Activated T-cell treated with anti-CD3 and anti-CD28 coated beads, Interleukin-2, amount 50 U/mL, for 24 hours (primary cell): ENCODE measurements around the gene CEP70.

Experiments
- DNase-seq: peaks from one replicate; pipeline ENCODE4 v3.0.0-alpha.2; 2020
- H3K27ac Mint-ChIP-seq: 2 replicates; pipeline ENCODE4 v1.8.0; 2020; ENCODE audit warnings: mild to moderate bottlenecking, mixed read lengths
- H3K27me3 Mint-ChIP-seq: 2 replicates; pipeline ENCODE4 v1.8.0; 2020; ENCODE audit warnings: mixed read lengths
- H3K36me3 Mint-ChIP-seq: 2 replicates; pipeline ENCODE4 v1.8.0; 2020; ENCODE audit warnings: low read depth, mixed read lengths
- H3K4me1 Mint-ChIP-seq: 2 replicates; pipeline ENCODE4 v1.8.0; 2020; ENCODE audit warnings: low read depth, mixed read lengths
- H3K4me3 Mint-ChIP-seq: 2 replicates; pipeline ENCODE4 v1.8.0; 2020; ENCODE audit warnings: mild to moderate bottlenecking, moderate library complexity, mixed read lengths
- H3K9me3 Mint-ChIP-seq: 2 replicates; pipeline ENCODE4 v1.8.0; 2020; ENCODE audit warnings: mixed read lengths

The CEP70 gene

DNA sequence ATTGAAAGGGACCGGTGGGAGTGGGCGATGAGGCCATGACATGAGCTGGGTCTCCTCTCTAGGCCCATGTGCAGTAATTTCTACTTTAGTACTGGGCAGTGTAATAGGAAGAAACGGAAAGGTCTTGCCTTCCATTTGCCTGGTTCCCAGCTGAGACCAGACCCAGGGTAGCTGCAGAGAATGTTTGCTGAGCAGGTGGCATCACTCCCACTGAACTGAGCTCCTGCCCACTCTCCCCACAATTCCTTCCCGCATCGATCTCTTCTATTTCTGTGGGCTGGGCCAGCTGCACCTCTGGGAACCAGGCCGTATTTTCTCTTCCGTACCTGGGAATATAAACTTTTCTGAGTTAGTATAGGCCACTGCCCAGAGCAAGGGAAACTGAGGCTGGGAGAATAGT lies 143.9 kb downstream of the CEP70 start:
- no peak for DNase-seq
- no peaks in the 10 kb centered on the region for H3K9me3 Mint-ChIP-seq
- H3K4me1 Mint-ChIP-seq: no peaks in the 10 kb centered on the region
- no peak overlapping the region for H3K4me3 Mint-ChIP-seq
- H3K27me3 Mint-ChIP-seq: peaks cover 3% of the 10 kb centered on the region
- no peak overlapping the region for H3K27ac Mint-ChIP-seq
- no peaks in the 10 kb centered on the region for H3K36me3 Mint-ChIP-seq

DNA sequence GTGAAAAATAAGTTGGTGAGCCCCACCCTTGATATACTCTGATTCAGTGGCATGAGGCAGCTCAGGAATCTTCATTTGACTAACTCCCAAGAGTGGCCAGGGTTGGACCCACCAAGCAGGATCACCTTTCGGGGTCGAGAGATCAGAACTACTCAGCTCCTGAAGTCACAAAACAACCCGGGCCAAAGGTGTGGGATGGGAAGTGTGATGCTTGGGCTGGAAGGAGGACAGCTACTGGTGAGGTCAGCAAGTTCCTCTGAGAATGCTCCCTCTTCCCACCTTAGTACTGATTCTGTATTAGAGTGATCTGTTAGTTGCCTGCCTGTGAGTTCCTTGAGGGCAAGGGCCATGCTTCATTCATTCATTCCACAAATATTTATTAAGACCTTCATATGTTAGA lies 144.6 kb downstream of the CEP70 start:
- H3K27ac Mint-ChIP-seq: no peak overlapping the region
- no peaks in the 10 kb centered on the region for H3K36me3 Mint-ChIP-seq
- DNase-seq: no peak
- H3K4me3 Mint-ChIP-seq: no peak overlapping the region
- no peaks in the 10 kb centered on the region for H3K4me1 Mint-ChIP-seq
- H3K27me3 Mint-ChIP-seq: no peaks in the 10 kb centered on the region
- H3K9me3 Mint-ChIP-seq: no peaks in the 10 kb centered on the region

DNA sequence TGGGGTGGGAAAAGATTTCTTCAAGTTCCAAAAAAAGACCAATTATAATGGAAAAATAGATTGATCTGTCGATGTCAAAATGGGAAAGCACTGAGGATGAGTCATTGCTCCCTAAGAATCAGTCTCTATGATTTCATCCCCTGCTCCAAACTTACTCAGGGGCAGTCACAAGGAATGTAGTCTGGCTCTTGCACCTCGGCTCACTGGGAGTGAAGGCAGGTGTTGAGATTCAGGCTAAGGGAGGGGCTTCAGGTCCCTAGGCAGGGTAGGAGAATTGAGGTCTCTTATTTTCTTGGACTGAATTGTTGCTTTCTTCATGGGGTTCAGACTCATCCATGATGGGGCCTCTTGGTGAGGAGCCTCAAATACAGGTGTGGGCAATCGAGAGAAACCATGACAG lies 145.4 kb downstream of the CEP70 start:
- no peaks in the 10 kb centered on the region for H3K9me3 Mint-ChIP-seq
- no peaks in the 10 kb centered on the region for H3K27me3 Mint-ChIP-seq
- no peaks in the 10 kb centered on the region for H3K4me1 Mint-ChIP-seq
- H3K27ac Mint-ChIP-seq: no peak overlapping the region
- no peak for DNase-seq
- H3K36me3 Mint-ChIP-seq: no peaks in the 10 kb centered on the region
- H3K4me3 Mint-ChIP-seq: no peak overlapping the region

DNA sequence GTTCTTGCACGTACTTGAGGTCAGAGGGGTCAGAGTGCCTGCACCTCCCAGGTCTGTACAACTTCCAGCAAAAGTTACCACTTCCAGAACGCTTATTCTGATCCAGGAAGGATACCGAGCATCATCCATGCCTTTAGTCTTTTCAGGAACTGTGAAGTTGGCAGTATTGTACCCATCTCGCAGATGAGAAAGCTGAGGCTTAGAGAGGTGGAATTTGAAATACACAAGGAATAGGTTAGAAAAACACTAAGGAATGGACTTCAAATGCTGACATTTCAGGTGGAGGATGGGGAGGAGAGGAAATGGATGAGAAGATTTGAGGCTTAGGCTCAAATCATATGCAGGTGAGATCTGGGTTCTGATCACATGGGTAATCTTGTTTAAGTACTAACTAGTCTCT lies 148.4 kb downstream of the CEP70 start:
- Mint-ChIP-seq H3K4me3 (no peak overlapping the region), H3K36me3 (no peaks in the 10 kb centered on the region), H3K27ac (no peak overlapping the region), H3K9me3 (no peaks in the 10 kb centered on the region), H3K27me3 (no peaks in the 10 kb centered on the region), H3K4me1 (no peaks in the 10 kb centered on the region)
- DNase-seq: no peak

DNA sequence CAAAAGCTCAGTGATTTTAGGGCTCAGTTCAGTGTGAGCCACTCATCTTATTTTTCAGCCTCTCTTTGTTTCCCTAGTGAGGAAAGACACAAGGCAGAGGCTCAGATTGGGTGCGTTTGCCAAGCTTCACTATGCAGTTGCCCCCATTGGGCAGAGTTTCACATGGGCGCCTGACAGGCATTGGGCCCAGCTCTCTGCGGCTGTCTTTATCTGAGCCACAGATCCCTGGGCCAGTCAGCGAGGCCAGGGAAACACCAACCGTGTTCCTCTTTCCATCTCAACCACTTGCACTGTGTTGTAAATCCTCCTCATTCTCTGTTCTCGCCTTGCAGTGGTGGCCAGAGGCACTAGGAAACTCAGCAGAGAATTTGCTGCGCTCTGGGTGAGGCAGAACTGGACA lies 148.8 kb downstream of the CEP70 start:
- H3K9me3 Mint-ChIP-seq: no peaks in the 10 kb centered on the region
- no peak overlapping the region for H3K4me3 Mint-ChIP-seq
- H3K36me3 Mint-ChIP-seq: no peaks in the 10 kb centered on the region
- H3K27ac Mint-ChIP-seq: no peak overlapping the region
- no peak for DNase-seq
- no peaks in the 10 kb centered on the region for H3K27me3 Mint-ChIP-seq
- no peaks in the 10 kb centered on the region for H3K4me1 Mint-ChIP-seq
